HEK293 (cell line): ENCODE results near the gene WDR35.
A peak's percentile ranks its signal among the peaks of the same experiment; 100 is the strongest.

Source experiments
- CTCF ChIA-PET: fragments of 350-600 bp; formaldehyde crosslinking; extraction: SDS; loops from one replicate; lab custom pipeline; 2021; ENCODE audit warnings: antibody characterized with exemption; lab: Yijun Ruan, JAX
- POLR2A ChIA-PET: fragments of 300-600 bp; formaldehyde crosslinking; extraction: SDS; loops from one replicate; lab custom pipeline; 2020; ENCODE audit warnings: antibody characterized with exemption, inconsistent platforms; lab: Yijun Ruan, JAX
- H3K27ac ChIP-seq: fragments of 200-500 bp; sonication (Bioruptor generic); 2 replicates; pipeline ENCODE4 v1.5.1; 2014; ENCODE audit warnings: low read depth, low read length, control low read depth, inconsistent platforms; ENCODE audit errors: extremely low read depth
- H3K36me3 ChIP-seq, 2 experiments: fragments of 200-500 bp in 1 of 2; sonication (Bioruptor generic) in 1 of 2; 1 replicate in 1 of 2; 2 replicates in 1 of 2; pipeline ENCODE4 v1.5.1; 2014 to 2017; ENCODE audit warnings: inconsistent platforms in 2 of 2, low read length in 2 of 2; ENCODE audit not compliant: control insufficient read depth in 2 of 2, insufficient read depth in 1 of 2
- H3K4me1 ChIP-seq: fragments of 200-500 bp; sonication (Bioruptor generic); 2 replicates; pipeline ENCODE4 v1.5.1; 2014; ENCODE audit warnings: mild to moderate bottlenecking, low read length, inconsistent platforms; ENCODE audit not compliant: control insufficient read depth, insufficient read depth
- H3K4me3 ChIP-seq: 2 replicates; pipeline ENCODE4 v1.5.1; 2011; ENCODE audit warnings: low read depth, mild to moderate bottlenecking, control low read depth, low read length, moderate library complexity
- H3K9me3 ChIP-seq: fragments of 200-500 bp; sonication (Bioruptor generic); 2 replicates; pipeline ENCODE4 v1.5.1; 2014; ENCODE audit warnings: low read depth, low read length, inconsistent platforms; ENCODE audit not compliant: control insufficient read depth, insufficient read depth
- GFI1B ChIP-seq: fragments of 450-650 bp; formaldehyde crosslinking; IDR thresholded peaks from 2 replicates; pipeline ENCODE4 v1.5.1; 2016; ENCODE audit warnings: missing biosample characterization, missing genetic modification characterization
- HOXC10 ChIP-seq: sonication (generic); formaldehyde crosslinking; IDR thresholded peaks from 2 replicates; pipeline ENCODE4 v1.8.1; 2023; ENCODE audit warnings: mild to moderate bottlenecking, missing genetic modification reagents
- KLF1 ChIP-seq: fragments of 450-650 bp; formaldehyde crosslinking; IDR thresholded peaks from 2 replicates; pipeline ENCODE4 v1.5.1; 2016; ENCODE audit warnings: missing biosample characterization, missing genetic modification characterization
- KLF17 ChIP-seq: fragments of 450-650 bp; formaldehyde crosslinking; IDR thresholded peaks from 2 replicates; pipeline ENCODE4 v1.5.1; 2016; ENCODE audit warnings: missing biosample characterization, missing genetic modification characterization
- MYNN ChIP-seq: fragments of 450-650 bp; formaldehyde crosslinking; IDR thresholded peaks from 2 replicates; pipeline ENCODE4 v1.5.1; 2016; ENCODE audit warnings: missing biosample characterization, missing genetic modification characterization, borderline replicate concordance
- PRDM1 ChIP-seq: fragments of 450-650 bp; formaldehyde crosslinking; IDR thresholded peaks from 2 replicates; pipeline ENCODE4; 2016; ENCODE audit warnings: missing biosample characterization, missing genetic modification characterization
- PRDM10 ChIP-seq: fragments of 450-650 bp; formaldehyde crosslinking; IDR thresholded peaks from 2 replicates; pipeline ENCODE4 v1.5.1; 2016; ENCODE audit warnings: missing biosample characterization, missing genetic modification characterization
- SCRT1 ChIP-seq: fragments of 450-650 bp; formaldehyde crosslinking; IDR thresholded peaks from 2 replicates; pipeline ENCODE4 v1.5.1; 2016; ENCODE audit warnings: missing biosample characterization, missing genetic modification characterization, borderline replicate concordance
- SCRT2 ChIP-seq: fragments of 450-650 bp; formaldehyde crosslinking; IDR thresholded peaks from 2 replicates; pipeline ENCODE4 v1.5.1; 2016; ENCODE audit warnings: missing biosample characterization, missing genetic modification characterization
- ZIC2 ChIP-seq: fragments of 450-650 bp; formaldehyde crosslinking; IDR thresholded peaks from 2 replicates; pipeline ENCODE4 v1.5.1; 2016; ENCODE audit warnings: missing biosample characterization, missing genetic modification characterization
- ZNF214 ChIP-seq: fragments of 450-650 bp; formaldehyde crosslinking; IDR thresholded peaks from 2 replicates; pipeline ENCODE4 v1.5.1; 2017; ENCODE audit warnings: missing biosample characterization, mild to moderate bottlenecking, missing genetic modification characterization, borderline replicate concordance
- ZNF221 ChIP-seq: fragments of 450-650 bp; formaldehyde crosslinking; IDR thresholded peaks from 2 replicates; pipeline ENCODE4 v1.5.1; 2017; ENCODE audit warnings: missing biosample characterization, missing genetic modification characterization, borderline replicate concordance
- ZNF335 ChIP-seq: fragments of 450-650 bp; formaldehyde crosslinking; conservative IDR thresholded peaks from 2 replicates; pipeline ENCODE4 v1.5.1; 2016; ENCODE audit warnings: missing biosample characterization, missing genetic modification characterization
- ZNF398 ChIP-seq: fragments of 450-650 bp; formaldehyde crosslinking; IDR thresholded peaks from 2 replicates; pipeline ENCODE4 v1.5.1; 2017; ENCODE audit warnings: missing biosample characterization, missing genetic modification characterization
- ZNF473 ChIP-seq: fragments of 450-650 bp; formaldehyde crosslinking; IDR thresholded peaks from 2 replicates; pipeline ENCODE4 v1.5.1; 2017; ENCODE audit warnings: missing biosample characterization, missing genetic modification characterization
- ZNF510 ChIP-seq: fragments of 450-650 bp; formaldehyde crosslinking; IDR thresholded peaks from 2 replicates; pipeline ENCODE4 v1.5.1; 2018; ENCODE audit warnings: mild to moderate bottlenecking, missing genetic modification characterization, missing biosample characterization; ENCODE audit not compliant: insufficient replicate concordance
- ZNF549 ChIP-seq: fragments of 450-650 bp; IDR thresholded peaks from 2 replicates; pipeline ENCODE4 v1.5.1; 2018; ENCODE audit warnings: missing biosample characterization, missing genetic modification characterization, mild to moderate bottlenecking, inconsistent platforms, moderate library complexity
- ZNF558 ChIP-seq: fragments of 450-650 bp; formaldehyde crosslinking; IDR thresholded peaks from 2 replicates; pipeline ENCODE4 v1.5.1; 2016; ENCODE audit warnings: missing biosample characterization, missing genetic modification characterization
- ZNF658 ChIP-seq: fragments of 450-650 bp; formaldehyde crosslinking; IDR thresholded peaks from 2 replicates; pipeline ENCODE4; 2016; ENCODE audit warnings: missing biosample characterization, missing genetic modification characterization
- ZNF692 ChIP-seq: fragments of 450-650 bp; formaldehyde crosslinking; IDR thresholded peaks from 2 replicates; pipeline ENCODE4 v1.5.1; 2016; ENCODE audit warnings: missing biosample characterization, missing genetic modification characterization
- ZNF701 ChIP-seq: fragments of 450-650 bp; formaldehyde crosslinking; IDR thresholded peaks from 2 replicates; pipeline ENCODE4 v1.5.1; 2016; ENCODE audit warnings: missing biosample characterization, missing genetic modification characterization
- ZXDB ChIP-seq: fragments of 450-650 bp; formaldehyde crosslinking; IDR thresholded peaks from 2 replicates; pipeline ENCODE4 v1.5.1; 2016; ENCODE audit warnings: missing biosample characterization, missing genetic modification characterization

The WDR35 gene

GRCh38 chr2:19900931-19901441, 88.9 kb downstream of the WDR35 start:
- H3K9me3 ChIP-seq = no peaks in the 10 kb centered on the region
- no peaks in the 10 kb centered on the region for H3K36me3 ChIP-seq
- peak overlapping the region; percentile 82 for H3K27ac ChIP-seq
- peak overlapping the region; percentile 93 for H3K4me3 ChIP-seq
- ChIA-PET POLR2A (interaction anchor here (1.0 to 1.6 kb wide), 4 partner anchors 11 to 150 kb away, joined by 3 to 4 read pairs (median 3); partner anchors contain the start of gene LAPTM4A), CTCF (interaction anchor here (0.9 to 1.3 kb wide), 3 partner anchors 8 to 523 kb away, joined by 3 to 5 read pairs (median 4); no protein-coding TSS in a partner anchor)
- H3K4me1 ChIP-seq = peaks cover 15% of the 10 kb centered on the region
- TF ChIP-seq HOXC10 (CRISPR knock-in tag) (no peak), ZNF549 (tag by site-specific recombination) (no peak), ZNF510 (tag by site-specific recombination) (no peak), ZNF214 (no peak), GFI1B (tag by site-specific recombination) (no peak), ZNF692 (tag by site-specific recombination) (no peak), ZNF658 (tag by site-specific recombination) (no peak), ZNF558 (tag by site-specific recombination) (no peak), MYNN (tag by site-specific recombination) (no peak), KLF17 (no peak), ZNF398 (no peak), KLF1 (tag by site-specific recombination) (no peak), ZNF221 (no peak), ZNF701 (tag by site-specific recombination) (no peak), ZXDB (tag by site-specific recombination) (no peak), ZIC2 (tag by site-specific recombination) (no peak), ZNF473 (tag by site-specific recombination) (no peak)
- TF ChIP-seq, all 188 proteins: peak for 0

GRCh38 chr2:19899985-19900930, 89.6 kb downstream of the WDR35 start:
- Histone ChIP-seq H3K4me3 (peak overlapping the region; percentile 93), H3K27ac (peak overlapping the region; percentile 82; the same call in 1 of the 2 replicates), H3K9me3 (no peaks in the 10 kb centered on the region), H3K36me3 (no peaks in the 10 kb centered on the region), H3K4me1 (peaks cover 18% of the 10 kb centered on the region)
- POLR2A ChIA-PET = interaction anchor here (0.6 to 1.6 kb wide), 3 partner anchors 11 to 151 kb away, joined by 3 read pairs; partner anchors contain the start of gene LAPTM4A
- TF ChIP-seq SCRT1 (peak; percentile 36; the same call in 1 of the 2 replicates), PRDM1 (tag by site-specific recombination) (peak; percentile 82), ZNF658 (tag by site-specific recombination) (no peak), SCRT2 (tag by site-specific recombination) (peak; percentile 91), PRDM10 (0 out of 2 replicates have a peak, but pooled peaks have one; percentile 18), ZNF335 (peak; percentile 61)
- CTCF ChIA-PET = interaction anchor here (0.7 to 1.3 kb wide), 4 partner anchors 7 to 523 kb away, joined by 3 to 5 read pairs (median 4); no protein-coding TSS in a partner anchor
